SKM-1 treated with dmso at 0.1 percent for 144 hours (cell line): ENCODE results near the gene MAP2K3.

Experiments used
- DNase-seq: peaks from one replicate; lab custom pipeline; 2025; ENCODE audit not compliant: unreplicated experiment; lab: John Stamatoyannopoulos, UW

The MAP2K3 gene

DNA sequence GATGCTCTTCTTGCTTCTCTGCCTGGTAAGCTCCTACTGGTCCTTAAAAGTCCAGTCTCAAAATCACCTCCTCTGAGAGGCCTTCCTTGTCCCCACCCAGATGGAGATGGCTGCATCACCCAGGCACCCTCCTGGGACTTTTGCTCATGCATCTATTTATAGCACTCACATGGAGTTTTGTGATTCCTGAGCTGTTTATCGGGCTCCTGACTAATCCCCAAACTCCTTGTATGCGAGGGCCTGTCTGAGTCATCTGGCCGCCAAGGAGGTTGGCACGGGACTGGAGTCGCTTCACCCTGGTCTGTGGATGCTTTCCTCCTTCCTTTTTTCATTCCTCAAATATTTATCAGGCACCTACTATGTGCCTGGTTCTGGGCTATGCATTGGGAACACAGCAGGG is 2.3 kb upstream of the MAP2K3 start:
- DNase-seq: no peak

- no peak for DNase-seq
Measured at GRCh38 chr17:21282850-21283249, 1.7 kb upstream of the MAP2K3 start.

DNA sequence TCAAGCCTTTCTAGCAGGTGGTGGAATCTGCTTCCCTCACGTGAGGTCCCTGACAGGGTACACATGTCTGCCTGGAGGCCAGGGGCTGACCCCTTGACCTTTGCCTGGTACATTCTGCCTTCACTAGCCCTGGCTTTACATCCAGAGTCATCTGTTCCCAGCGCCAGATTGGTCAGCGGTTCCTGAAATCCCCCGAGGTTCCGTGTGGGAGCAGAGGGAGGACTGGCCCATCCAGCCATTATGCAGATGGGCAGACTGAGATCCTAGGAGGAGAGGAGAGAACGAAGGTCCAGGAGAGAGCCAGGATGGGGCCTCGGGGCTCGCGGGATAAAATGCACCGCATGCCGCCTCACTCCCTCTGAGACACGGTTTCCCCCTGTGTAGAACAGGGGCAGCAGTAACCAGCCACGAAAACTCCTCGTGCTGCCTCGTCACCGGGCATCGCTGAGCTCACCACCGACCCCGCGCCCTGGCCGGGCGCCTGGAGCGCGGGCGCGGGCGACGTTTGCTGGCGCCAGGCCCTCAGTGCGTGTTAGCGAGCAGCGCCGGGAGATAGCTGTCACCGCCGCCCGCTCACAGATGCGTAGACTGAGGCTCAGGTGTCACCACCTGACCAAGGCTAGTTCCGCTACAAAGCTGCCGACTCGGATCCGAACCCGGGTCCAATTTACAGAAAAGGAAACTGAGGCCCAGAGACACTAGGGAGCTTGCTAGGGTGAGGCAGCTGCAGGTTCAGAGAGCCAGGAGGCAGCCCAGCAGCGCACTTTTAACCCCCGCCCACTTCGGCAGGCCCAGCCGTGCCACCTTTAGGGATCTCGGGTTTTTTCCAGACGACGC is 811 bp upstream of the MAP2K3 start:
- DNase-seq: no peak

GRCh38 chr17:21285164-21286065 is 904 bp downstream of the MAP2K3 start:
- DNase-seq: no peak

DNA sequence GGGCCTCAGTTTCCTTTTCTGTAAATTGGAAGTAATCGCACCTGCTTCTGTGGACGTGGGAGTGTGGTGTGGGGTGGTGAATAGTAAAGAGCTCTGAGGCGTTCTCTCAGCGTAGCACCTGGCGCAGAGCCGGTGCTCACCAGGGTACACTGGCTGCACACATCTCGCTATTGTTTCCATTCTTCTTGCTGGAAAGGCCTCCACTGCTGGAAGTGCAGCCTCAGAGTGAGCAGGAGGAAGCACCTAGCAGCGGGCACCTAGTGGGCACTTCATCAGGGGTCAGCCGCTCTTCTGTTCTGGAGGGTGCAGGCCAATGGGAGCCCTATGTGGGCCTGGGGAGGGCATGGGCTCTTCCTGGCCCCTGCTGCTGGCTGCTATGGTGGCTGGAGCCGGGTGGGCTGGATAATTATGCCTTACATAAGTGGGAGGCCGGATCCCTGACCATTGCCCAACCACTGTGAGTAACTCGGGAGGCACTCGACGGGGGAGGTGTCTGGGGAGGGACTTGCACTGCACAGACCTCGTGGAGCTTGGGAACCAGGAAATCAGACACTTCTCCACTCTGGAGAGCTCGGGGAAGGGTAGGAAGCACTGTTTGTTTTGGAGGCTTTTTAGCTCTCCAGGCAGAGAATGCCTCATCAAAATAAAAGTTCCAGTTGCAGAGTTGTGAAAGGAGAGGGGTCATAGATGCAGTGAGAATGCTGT is 1.7 kb downstream of the MAP2K3 start:
- peak; percentile 62 for DNase-seq

DNA sequence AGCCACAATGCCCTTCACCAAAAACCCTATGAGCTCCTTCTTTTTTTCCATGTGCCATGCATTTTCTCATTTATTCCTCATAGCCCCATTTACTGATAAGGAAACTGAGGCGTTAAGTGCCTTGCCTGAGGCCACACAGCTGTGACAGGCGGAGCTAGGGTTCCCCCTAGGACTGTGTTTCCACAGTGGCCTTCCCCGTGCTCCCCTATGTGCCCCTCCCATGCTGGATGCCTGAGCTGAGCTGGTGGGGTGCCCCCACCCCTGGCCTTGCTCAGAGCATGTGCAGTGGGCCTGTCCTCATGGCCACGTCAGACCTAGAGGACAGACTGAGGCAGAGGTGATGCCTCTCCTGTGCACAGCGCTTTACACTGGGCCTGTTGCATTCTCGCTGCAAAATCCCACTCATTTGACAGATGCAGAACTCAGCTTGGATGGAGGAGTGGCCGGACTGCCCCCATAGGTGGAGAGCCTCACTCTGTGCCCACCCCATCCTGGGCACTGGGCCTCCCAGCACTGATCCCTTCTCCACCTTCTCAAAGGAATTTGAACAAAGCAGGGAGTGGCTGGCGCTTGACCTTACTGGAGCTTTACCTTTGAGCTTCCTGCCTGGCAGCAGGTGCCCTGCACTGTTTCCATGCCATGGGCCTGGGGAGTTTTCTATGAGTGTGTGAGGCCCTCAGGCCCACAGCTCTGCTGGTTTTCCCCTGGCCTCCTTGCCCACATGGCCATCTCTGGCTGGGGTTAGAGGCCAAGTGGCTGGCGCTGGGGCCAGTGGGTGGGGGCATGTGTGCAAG is 2.6 kb downstream of the MAP2K3 start:
- DNase-seq: no peak

- DNase-seq: peak; percentile 90
Measured at GRCh38 chr17:21287703-21288449, 3.4 kb downstream of the MAP2K3 start.

- DNase-seq: no peak
Measured at GRCh38 chr17:21288571-21289017, 4.1 kb downstream of the MAP2K3 start.

- DNase-seq: no peak
Measured at GRCh38 chr17:21289175-21289901, 4.8 kb downstream of the MAP2K3 start.

DNA sequence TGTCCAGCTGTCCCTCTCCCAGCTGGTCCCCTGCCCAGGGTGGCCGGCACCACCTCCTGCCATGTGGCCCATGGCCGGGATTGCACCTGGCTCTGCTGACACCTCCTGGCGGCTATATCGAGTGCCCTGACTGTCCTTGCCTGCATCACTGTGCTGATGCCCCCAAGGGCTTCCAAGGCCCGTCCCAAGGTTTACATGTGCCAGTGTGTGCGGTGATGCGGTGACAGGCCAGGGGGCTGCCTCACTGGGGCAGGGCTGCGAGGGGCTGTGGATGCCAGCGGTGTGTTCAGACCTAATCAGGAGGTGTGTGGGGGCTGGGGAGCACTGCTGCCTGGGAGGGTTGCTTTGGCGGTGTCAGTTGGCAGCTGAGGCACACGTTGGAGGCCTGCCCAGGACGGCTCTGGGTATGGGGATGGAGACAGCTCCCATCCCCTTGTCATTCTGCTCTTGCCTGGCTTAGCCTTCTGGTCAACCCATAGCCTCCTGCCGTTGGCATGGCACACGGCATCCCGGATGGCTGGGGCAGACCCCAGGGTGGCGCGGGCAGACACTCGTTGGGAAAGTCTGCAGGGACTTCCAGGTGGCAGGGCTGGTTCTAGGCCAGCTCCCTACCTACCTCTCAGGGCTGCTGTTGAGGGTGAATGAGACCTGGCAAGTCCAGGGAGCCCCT is 5.5 kb downstream of the MAP2K3 start:
- no peak for DNase-seq

GRCh38 chr17:21291357-21291756 is 6.8 kb downstream of the MAP2K3 start:
- DNase-seq: no peak

- DNase-seq: no peak
Measured at GRCh38 chr17:21291862-21292261, 7.4 kb downstream of the MAP2K3 start.

GRCh38 chr17:21292867-21293830 is 8.6 kb downstream of the MAP2K3 start:
- no peak for DNase-seq

- no peak for DNase-seq
Measured at GRCh38 chr17:21293831-21294210, 9.3 kb downstream of the MAP2K3 start.

DNA sequence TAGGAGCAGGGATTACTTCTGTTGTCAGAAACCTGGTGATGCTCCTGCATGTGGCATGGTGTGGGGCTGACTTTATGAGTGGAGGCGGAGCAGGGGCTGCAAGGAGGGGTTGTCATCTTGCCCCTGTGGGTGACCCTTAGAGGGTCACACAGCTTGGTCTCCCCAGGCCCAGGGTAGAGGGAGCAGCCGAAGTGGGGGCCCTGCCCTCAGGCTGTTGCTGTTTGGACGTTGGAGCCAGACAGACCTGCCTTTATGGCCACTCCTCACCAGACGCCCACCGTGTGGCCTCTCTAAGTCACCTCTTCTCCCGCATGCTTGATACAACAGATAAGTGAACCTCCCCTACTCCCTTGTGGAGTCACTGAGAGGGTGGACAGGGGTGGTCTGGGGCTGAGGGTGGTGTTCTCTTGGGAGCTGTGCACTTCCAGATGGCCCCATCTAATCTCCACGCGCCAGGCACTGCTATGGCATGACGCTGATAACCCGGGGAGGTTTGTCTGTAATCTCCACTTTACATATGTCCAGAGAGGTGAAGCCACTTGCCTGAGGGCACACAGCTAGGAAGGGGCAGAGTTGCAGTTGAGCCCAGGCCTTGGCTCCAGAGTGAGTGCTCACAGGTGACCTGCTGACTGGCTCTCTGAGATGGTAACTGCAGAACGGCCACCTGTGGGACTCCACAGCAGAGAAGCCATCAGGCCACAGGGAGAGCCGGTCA is 10.0 kb downstream of the MAP2K3 start:
- no peak for DNase-seq

DNA sequence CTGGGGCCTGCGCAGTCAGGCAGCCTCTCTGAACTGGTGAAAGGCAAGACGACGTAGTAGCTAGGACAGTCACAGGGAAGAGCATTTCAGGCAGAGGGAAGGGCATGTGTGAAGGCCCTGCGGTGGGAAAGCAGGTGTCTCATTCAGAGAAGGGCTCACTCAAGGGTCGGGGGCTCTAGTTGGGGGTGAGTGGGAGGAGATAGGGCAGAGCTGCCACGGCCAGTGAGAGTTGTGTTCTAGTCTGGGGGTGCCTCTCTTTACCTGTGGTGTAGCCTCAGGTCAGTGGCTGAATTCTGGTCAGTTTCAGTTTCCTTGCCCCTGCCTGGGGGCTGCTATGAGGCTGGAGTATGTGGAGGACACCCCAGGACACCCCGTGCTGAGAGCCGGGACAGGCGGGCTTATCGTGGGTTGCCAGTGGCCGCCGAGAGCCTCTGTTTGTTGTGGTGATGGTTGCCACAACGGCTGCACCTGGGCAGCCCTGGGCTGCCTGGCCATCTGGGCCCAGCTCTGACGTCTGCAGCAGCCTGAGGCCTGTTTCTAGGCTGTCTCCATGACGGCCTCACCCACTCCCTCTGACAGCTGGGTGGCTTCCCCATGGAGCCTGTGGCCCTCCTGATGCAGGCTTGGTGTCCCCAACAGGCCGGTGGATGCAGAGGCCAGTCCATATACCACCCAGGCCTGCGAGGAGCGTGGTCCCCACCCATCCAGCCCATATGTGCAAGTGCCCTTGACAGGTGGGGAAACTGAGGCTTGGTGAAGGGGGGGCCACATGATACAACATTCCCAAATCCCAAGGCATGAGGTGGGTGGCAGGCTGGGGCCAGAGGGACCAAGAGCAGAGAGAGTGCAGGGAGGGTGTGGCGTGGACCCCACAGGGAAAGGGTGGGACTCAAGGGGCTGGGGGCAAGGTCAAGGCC is 10.8 kb downstream of the MAP2K3 start:
- no peak for DNase-seq
